Left ventricle myocardium inferior (tissue), 1 donor: Measurements from ENCODE around the gene ATG5. TPM values are rescaled to one million over a fixed set of nuclear protein-coding genes. Genes with fewer than 3 reads are reported as not detected.

Experiments
- DNase-seq: peaks from one replicate; pipeline ENCODE4 v3.0.0-alpha.2; 2020
- H3K27ac ChIP-seq: fragments of 200-600 bp; replicated peaks from 2 replicates; pipeline ENCODE4 v1.8.0; 2021
- H3K27me3 ChIP-seq: fragments of 200-600 bp; 2 replicates; pipeline ENCODE4 v1.8.0; 2021; ENCODE audit warnings: low read depth
- H3K36me3 ChIP-seq: fragments of 200-600 bp; 2 replicates; pipeline ENCODE4 v1.8.0; 2021
- H3K4me1 ChIP-seq: fragments of 200-600 bp; 2 replicates; pipeline ENCODE4 v1.8.0; 2021
- H3K4me3 ChIP-seq: fragments of 200-600 bp; 2 replicates; pipeline ENCODE4 v1.8.0; 2021; ENCODE audit warnings: mild to moderate bottlenecking, moderate library complexity
- H3K9me3 ChIP-seq: fragments of 200-600 bp; replicated peaks from 2 replicates; pipeline ENCODE4 v1.8.0; 2021
- CTCF ChIP-seq: fragments of 200-600 bp; IDR thresholded peaks from 2 replicates; pipeline ENCODE4 v1.8.0; 2021; ENCODE audit warnings: antibody characterized with exemption, mild to moderate bottlenecking, borderline replicate concordance
- intact Hi-C: fragments of 100-400 bp; cut with micrococcal nuclease; formaldehyde crosslinking; loops from one replicate; pipeline ENCODE4 v1.11.0; 2022
- total RNA-seq: library from RNA; stranded (reverse); fragmentation: NEBNext Ultra II Directional; extraction: Animal tissue kit (Norgen Biotek cat#: 25700); gene quantifications from one replicate; pipeline ENCODE4 v1.2.1, GENCODE V29; 2021
- donor health status: DM: no; HTN: yes; CAD: no; lungs with severe emphysema.

Gene ATG5
- total RNA-seq, 1 donor from 2014 or later: 18.0 TPM

- Histone ChIP-seq H3K27me3 (peaks cover 8% of the 10 kb centered on the region), H3K4me1 (no peaks in the 10 kb centered on the region), H3K4me3 (peak overlapping the region; percentile 14), H3K27ac (peak overlapping the region; percentile 49), H3K9me3 (no peaks in the 10 kb centered on the region), H3K36me3 (no peaks in the 10 kb centered on the region)
- DNase-seq: no peak
- intact Hi-C loops: no loop called here
- no peak for TF ChIP-seq CTCF
These were observed 161.3 kb downstream of the ATG5 start for GRCh38 chr6:106163966-106164877.

- H3K36me3 ChIP-seq: no peaks in the 10 kb centered on the region
- no peak for DNase-seq
- H3K4me3 ChIP-seq: peak overlapping the region; percentile 14
- H3K27me3 ChIP-seq: peaks cover 12% of the 10 kb centered on the region
- no peak for TF ChIP-seq CTCF
- H3K27ac ChIP-seq: peak overlapping the region; percentile 49
- intact Hi-C loops: no loop called here
- no peaks in the 10 kb centered on the region for H3K9me3 ChIP-seq
- H3K4me1 ChIP-seq: no peaks in the 10 kb centered on the region
These were observed 162.1 kb downstream of the ATG5 start for GRCh38 chr6:106163446-106163965.

GRCh38 chr6:106162921-106163320, 162.6 kb downstream of the ATG5 start:
- H3K4me3 ChIP-seq: no peak overlapping the region
- no peak for TF ChIP-seq CTCF
- no peak for DNase-seq
- H3K4me1 ChIP-seq: no peaks in the 10 kb centered on the region
- no peaks in the 10 kb centered on the region for H3K36me3 ChIP-seq
- peaks cover 16% of the 10 kb centered on the region for H3K27me3 ChIP-seq
- no peaks in the 10 kb centered on the region for H3K9me3 ChIP-seq
- intact Hi-C loops: no loop called here
- peak overlapping the region; percentile 49 for H3K27ac ChIP-seq

GRCh38 chr6:106161893-106162292, 163.7 kb downstream of the ATG5 start:
- no peak for DNase-seq
- H3K27me3 ChIP-seq: peaks cover 20% of the 10 kb centered on the region
- intact Hi-C loops: no loop called here
- no peaks in the 10 kb centered on the region for H3K9me3 ChIP-seq
- no peak overlapping the region for H3K4me3 ChIP-seq
- no peak for TF ChIP-seq CTCF
- no peaks in the 10 kb centered on the region for H3K36me3 ChIP-seq
- H3K27ac ChIP-seq: no peak overlapping the region
- no peaks in the 10 kb centered on the region for H3K4me1 ChIP-seq

GRCh38 chr6:106161311-106161874, 164.2 kb downstream of the ATG5 start:
- Histone ChIP-seq H3K27me3 (peaks cover 20% of the 10 kb centered on the region), H3K36me3 (no peaks in the 10 kb centered on the region), H3K4me1 (no peaks in the 10 kb centered on the region), H3K9me3 (no peaks in the 10 kb centered on the region), H3K27ac (no peak overlapping the region), H3K4me3 (no peak overlapping the region)
- DNase-seq: no peak
- no peak for TF ChIP-seq CTCF
- intact Hi-C loops: no loop called here
